ENCODE results near the gene CELSR1. TPM values are rescaled to one million over a fixed set of nuclear protein-coding genes. Genes with fewer than 3 reads are reported as not detected.

The CELSR1 gene
- total and polyA plus RNA-seq, 2 of the 13 experiments (the other 11 are each of a cell fraction or from before 2014, with no cell fraction given) = 0.78 to 1.8 TPM

- Histone ChIP-seq H3K36me3 (replicated peaks in 1 of 2; ENCODE audit: control insufficient read depth in 1 of 2, insufficient read depth in 2 of 2, low read length in 2 of 2) (peaks cover 29 to 56% of the 10 kb centered on the region in 2 experiments; a peak in 4 of 5 replicates), H3K9me3 (ENCODE audit: low read length) (no peaks in the 10 kb centered on the region), H3K9ac (ENCODE audit: insufficient read depth, low read depth, low read length) (no peak overlapping the region), H3K27me3 (ENCODE audit: control insufficient read depth in 1 of 2, insufficient read depth in 2 of 2, low read length in 2 of 2) (no peaks in the 10 kb centered on the region), H2AFZ (ENCODE audit: low read length) (no peak overlapping the region), H4K20me1 (ENCODE audit: insufficient read depth, low read length) (no peaks in the 10 kb centered on the region), H3K27ac (ENCODE audit: extremely low read length, insufficient read depth, low read length) (no peak overlapping the region), H3K4me2 (ENCODE audit: low read depth, low read length) (no peak overlapping the region), H3K4me1 (ENCODE audit: insufficient read depth, low read length) (no peaks in the 10 kb centered on the region), H3K4me3 (replicated peaks in 1 of 3; ENCODE audit: insufficient read depth in 1 of 3, low read depth in 2 of 3, low read length in 3 of 3) (no peak overlapping the region), H3K79me2 (ENCODE audit: insufficient read depth, low read length) (no peaks in the 10 kb centered on the region)
- ATAC-seq (no peak), FAIRE-seq (no peak), DNase-seq (ENCODE audit: low spot score) (no peak)
- intact Hi-C loops (cut with micrococcal nuclease; ENCODE audit: unreplicated experiment) (loop anchor here (5.0 kb wide), 1 partner anchor 191 kb away; no protein-coding TSS in a partner anchor), in situ Hi-C loops (cut with HindIII; ENCODE audit: extremely low pct_ligation_motif_present, low pct_unique_long_range_greater_than_20kb) (loop anchor here (5.0 kb wide), 1 partner anchor 36 kb away; no protein-coding TSS in a partner anchor)
- WGBS (ENCODE audit: low lambda C conversion rate) = 99% methylated on average over 7 of the region's 12 CpGs
- TF ChIP-seq ZNF30 (CRISPR knock-in tag; IDR thresholded peaks at IDR 0.05) (no peak), SRSF1 (optimal IDR thresholded peaks at IDR 0.05; ENCODE audit: low read depth, low read length) (no peak), HOXD1 (CRISPR knock-in tag; IDR thresholded peaks at IDR 0.05) (no peak), E2F1 (CRISPR knock-in tag; IDR thresholded peaks at IDR 0.05) (no peak), NKX3-1 (CRISPR knock-in tag; IDR thresholded peaks at IDR 0.05) (no peak), AGO2 (optimal IDR thresholded peaks at IDR 0.05; ENCODE audit: low read depth, low read length) (peak; percentile 54), ZUFSP (CRISPR knock-in tag; IDR thresholded peaks at IDR 0.05; ENCODE audit: borderline replicate concordance) (no peak)
- ChIA-PET CTCF (ENCODE audit: low intra/inter-chr PET ratio, low total read pairs) (interaction anchor here (1.0 to 1.9 kb wide), 3 partner anchors 35 to 186 kb away, joined by 3 to 25 read pairs (median 9); no protein-coding TSS in a partner anchor), POLR2A (no interaction called here)
- no TSS peak for BruUV-seq (replicated peaks)
These were observed 181.4 kb downstream of the CELSR1 start for GRCh38 chr22:46355996-46356471.
